Measurements from ENCODE around the gene SLC9A9.

SLC9A9 gene

DNA sequence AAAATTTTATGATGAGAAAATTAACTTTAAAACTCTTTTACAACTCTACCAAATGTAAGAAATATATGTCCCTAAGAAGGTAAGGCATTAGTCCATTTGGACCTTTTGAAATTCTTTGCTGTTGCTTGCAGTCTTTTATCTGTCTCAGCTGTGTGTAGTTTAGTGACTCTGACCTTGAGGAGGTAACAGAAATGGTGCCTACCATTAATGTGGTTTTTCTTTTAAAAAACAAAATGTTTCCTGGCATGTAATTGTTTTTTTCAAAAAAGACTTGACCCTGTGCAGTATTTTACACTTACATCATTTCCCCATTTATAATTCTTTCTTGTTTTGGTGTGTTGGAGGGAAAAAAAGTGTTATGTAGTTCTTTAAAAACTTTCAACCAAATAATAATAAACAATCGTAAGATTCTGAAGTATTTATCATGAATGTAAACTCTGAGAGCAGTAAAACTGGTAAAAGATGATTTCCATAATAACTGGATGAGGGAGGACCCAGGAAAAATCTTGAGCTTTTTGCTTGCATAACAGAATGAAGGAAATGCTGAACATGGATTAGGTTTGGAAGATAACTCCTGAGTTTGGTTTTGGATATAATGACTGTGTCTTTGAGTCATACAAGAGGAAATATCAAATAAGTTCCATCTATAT, 503.6 kb downstream of the SLC9A9 start:
- no peak for DNase-seq

DNA sequence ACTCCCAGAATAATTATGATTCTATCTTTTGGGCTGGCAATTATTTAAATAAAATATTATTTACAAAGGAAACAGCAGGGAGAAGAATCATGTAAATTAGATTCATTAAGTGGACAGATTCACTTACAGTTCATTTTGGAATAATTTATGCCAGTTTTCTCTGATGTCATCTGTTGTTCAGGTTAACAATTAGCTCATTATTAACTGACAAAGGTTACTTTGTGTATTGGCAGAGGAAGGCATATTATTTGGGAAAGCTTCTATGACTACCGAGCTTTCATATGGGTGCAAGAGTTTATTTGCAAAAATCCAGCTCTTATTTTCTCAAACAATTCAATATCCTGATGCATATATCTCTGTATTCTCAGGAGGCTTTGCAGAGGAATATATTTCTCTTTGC, 504.3 kb downstream of the SLC9A9 start:
- DNase-seq, result no peak

DNA sequence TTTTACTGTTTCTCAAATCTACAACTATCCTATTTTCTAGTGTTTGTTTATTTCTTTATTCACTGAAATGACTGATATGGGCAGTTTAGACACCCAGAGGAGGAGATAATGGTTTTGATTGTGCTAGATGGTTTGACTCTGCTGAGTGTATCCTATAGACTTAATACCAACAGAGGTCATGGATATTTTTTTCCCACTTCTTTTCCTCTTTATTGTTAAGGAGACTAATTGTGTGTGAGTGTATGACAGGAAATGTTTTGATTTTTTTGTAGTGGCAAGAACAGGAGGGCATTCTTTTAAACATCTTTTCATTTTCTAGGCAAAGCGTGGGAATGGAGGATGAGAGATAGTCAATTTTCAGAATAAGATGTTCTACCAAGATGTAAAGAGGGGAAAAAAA, 505.2 kb downstream of the SLC9A9 start:
- no peak for DNase-seq

DNA sequence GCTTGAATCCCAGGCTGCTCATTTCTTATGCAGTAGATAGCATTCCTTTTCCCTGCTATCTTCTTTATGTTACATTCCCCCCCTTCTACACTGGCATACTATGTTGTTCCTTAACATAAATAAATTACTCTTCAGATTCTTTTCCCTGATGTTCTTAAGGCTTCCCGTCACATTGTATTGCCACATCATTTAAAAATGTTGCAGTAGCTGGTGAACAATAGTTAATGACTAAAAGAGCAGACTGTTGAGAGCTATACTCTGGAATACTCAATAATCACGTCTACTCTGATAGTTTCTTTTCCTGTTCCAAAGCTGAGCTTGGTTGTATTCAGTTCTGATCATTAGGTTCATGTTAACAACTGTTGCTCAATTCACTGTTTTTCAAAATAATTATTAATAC, 508.8 kb downstream of the SLC9A9 start:
- DNase-seq, result no peak

DNA sequence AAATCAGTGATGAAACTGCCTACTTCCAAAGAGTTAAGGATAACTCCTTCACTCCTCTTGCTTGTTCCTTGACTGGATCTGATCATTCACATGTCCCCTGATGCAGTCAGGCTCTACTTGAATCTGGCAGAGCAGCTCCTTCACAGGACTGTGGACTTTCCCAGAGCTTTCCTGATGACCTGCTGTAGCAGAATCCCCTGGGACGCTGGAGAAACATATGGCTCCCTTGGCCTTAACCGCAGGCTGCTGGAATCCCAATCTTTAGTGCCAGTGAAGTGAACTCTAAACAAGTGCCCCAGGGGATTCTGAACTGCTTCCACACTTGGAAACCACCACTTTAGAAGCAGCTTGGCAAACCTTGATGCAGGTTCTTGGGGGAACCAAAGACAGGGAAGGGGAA, 510.9 kb downstream of the SLC9A9 start:
- no peak for DNase-seq

DNA sequence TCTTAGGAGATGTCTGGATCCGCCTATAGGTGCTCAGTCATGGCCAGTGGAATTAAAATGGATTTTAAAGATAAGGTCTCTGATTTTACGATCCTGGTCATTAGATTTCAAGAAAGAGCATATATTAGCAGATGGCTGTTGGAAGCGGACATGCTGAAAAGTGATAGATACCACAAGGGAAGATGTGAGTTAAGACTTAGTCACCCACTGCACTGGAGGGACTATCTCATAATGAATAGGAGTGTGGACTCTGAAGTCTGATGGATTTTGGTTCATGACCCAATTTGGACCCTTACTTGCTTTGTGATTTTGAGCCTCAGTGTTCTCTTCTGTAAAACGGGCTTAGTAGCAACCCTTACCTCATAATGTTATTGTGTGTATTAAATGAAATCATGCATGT, 514.0 kb downstream of the SLC9A9 start:
- DNase-seq, result no peak

DNA sequence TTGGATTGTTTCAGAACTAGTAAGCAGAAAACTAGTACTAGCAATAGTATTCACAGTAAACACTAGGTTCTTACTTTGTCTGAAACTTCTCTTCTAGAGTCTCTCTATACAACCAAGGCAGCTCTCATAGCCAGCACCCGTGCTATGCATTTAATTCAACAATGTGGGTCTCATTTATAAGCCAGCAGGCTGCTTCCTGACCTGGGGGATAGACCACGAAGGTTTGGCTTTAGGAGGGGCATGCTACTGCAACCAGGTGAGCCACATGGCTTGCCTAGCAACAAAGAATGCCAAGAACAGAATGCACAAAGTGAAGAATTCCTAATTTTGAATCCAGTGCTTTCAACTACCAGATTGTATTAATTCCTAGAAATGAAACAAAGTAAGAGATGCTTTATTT, 514.9 kb downstream of the SLC9A9 start:
- no peak for DNase-seq

DNA sequence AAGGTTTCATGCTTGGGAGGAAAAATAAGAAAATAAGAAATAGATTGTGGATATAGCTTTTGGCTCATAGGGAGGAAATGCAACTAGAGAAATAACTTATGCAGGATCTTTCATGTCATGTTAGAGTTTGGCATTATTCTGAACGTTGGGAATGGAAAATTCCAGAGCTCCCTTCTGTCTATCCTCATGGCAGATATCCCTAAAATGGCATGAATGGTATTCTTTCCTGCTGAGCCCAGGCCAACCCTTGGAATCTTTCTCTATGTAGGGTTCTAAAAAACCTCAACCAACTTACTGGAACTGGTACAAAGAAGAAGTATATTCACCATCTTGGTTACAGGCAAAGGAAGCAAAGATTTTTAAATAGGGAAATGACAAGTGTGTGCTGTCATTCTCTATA, 516.2 kb downstream of the SLC9A9 start:
- no peak for DNase-seq

DNA sequence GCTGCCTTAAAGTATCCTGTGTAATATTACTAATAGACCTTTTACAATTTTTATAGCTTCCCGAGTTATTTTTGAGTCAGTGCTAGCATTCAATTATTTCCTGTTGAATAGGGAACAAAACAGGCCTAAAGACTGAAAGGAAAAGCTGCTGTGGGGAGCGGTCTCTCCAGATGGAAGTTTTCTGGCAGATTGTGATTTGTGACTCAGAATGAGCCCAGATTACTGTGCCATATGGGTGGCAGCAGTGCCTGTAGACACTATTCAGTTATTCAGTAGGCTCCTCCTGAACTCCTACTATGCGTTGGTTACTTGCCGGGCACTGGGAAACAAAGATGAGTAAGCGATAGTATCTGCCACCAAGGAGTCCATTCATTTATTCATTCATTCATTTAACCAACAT, 516.9 kb downstream of the SLC9A9 start:
- DNase-seq, result no peak

DNA sequence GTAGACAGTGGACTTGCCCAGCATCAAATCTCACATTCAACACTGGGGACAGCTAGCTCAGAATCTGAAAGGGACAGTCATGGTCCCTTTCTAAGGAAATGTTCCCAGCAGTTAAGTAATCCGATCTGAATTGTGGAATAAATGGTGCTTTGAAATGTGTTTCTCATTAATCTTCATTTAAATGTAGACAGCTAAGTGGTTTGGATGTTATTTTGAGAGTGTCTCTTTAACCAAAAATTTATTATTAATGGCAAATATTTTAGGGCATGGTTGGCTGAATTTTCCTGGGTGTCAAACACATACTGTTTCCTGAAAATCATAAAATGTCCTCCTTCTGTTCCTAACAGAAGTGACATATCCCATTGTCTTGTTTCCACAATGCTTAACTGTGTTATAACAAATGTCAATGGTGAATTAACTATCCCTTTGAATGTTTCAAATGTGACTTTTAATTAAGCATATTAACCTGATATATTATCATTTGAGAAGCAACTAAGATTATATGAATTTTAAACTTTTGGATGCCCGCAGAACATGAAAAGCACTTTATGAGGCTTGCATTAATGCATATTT, 517.9 kb downstream of the SLC9A9 start:
- no peak for DNase-seq

DNA sequence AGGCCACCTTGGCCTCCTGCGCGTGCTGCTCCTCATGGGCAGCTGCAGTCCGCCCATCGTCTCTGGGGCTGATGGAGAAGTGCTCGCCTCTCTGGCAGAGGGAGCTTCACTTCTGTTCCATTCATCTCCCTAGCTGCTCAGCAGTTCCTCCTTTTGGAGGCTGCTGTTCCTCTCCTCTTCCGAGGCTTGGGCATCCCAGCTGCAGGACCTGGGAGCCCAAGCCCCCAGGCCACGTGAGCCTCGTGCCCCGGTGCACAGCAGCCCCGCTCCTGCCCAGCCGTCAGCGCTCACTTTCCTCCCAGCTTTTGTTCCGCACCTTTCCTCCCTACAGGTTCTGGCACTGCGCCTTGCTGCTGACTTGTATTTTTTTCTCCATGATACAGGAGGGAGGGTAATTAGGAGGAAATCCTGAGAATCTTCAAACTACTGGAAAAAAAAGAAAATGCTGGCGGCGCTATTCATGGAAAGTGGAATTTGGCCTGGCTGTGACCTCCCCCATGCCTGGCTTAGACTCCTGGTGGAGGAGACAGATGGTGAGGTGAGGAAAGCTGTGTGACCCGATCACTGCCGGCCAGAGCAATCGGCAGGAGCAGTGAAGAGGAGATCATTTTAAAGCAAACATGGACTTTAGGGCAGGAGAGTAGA, 518.6 kb downstream of the SLC9A9 start:
- no peak for DNase-seq

DNA sequence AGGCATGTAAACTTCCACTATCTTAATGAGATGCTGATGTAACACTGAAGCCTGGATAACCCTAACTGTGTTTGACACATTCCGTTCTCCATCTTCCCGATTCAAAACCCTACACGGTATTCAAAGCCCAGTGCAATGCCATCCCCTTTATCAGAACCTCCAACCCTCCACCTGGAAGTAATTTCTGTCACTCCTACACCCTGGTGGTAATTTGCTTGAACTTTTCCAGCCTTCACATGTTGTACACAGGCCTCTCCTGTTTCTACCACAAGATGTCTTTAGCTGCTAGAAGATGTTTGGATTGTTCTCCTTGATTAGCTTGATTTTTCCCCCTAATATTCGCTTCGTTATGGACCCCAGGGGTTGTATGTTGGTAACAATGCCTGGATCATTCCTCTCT, 519.8 kb downstream of the SLC9A9 start:
- DNase-seq, result peak; percentile 20

DNA sequence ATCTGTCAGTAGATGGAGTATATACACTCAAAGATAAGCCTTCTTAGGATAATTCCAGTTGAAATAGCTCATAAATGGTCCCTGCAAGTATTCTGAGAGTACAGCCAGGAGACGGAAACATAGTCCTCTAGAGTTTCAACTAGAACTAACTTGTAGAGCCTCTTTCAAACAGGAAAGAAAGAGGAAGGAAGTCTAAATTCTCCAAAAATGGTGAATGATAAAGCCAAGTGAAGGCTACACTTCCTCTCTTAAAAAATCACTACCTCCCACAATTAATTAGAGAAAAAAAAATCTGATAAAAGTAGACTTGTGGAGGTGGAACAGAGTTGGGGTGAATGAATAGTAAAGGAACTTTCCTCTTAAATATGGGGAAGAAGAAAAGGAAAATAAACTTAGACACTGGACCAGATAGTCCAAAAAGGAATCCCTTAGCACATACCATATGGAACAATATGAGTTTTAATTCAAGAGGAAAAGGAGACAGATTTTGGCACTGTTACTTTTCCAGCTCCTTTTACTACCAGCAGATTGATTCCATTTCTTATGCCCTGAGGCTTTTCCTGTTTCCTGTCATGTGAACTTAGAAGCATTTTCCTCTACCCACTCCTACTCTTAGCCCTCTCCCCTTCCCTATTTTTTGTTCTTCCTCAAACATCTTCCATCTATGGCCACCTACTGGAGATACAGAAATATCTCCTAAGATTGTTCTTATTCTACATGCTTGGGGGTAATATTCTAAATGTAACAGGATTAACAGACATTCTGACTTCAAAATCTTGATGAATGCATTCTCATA, 521.1 kb downstream of the SLC9A9 start:
- DNase-seq, result no peak

DNA sequence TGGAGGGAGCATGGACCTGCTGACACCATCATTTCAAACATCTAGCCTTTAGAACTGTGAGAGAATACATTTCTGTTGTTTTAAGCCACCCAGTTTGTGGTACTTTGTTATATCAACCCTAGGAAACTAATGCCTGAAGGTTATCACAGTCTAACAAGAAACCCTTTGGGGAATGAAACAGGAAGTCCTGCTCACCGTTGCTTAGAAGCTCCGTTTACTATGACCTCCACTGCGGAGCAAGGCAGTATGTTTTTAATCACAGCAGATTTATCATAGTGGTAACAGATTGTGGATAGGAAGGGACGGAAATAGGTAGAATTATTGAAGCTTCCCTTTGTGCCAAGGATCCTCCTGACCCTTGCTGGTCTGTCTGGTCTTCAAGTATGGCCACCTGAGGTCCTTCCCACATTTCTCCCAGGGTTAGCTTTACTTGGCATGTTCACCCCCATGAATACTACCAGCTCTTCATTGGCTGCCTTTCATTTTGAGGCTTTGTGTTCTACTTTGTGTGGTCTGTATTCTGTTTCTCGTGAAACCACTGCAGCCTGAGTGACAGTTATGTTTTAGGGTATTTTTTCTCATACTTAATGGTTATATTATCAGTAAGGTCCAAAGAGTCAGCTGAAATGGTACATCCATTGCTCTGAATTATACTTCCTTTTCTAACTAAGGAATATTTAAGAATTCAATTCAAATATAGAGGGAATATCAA, 527.1 kb downstream of the SLC9A9 start:
- DNase-seq, result no peak

DNA sequence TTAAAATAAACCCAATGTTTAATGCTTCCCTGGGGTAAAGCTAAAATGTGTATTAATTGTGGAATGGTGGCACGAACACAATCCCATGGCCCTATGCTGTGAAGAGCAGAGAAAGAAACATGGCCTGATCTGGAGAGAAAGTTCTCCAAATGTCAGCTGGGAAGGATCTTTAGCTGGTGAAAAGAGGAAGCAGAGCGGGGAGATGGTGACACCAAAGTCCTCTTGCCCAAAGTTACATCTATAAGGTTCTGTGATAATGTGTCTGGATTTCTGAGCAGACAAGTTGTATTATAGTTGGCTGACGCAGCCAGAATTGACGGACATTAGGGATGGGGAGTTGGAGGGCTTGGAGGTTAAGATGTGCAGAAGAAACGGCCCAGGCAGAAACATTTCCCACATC, 532.5 kb downstream of the SLC9A9 start:
- DNase-seq, result no peak

DNA sequence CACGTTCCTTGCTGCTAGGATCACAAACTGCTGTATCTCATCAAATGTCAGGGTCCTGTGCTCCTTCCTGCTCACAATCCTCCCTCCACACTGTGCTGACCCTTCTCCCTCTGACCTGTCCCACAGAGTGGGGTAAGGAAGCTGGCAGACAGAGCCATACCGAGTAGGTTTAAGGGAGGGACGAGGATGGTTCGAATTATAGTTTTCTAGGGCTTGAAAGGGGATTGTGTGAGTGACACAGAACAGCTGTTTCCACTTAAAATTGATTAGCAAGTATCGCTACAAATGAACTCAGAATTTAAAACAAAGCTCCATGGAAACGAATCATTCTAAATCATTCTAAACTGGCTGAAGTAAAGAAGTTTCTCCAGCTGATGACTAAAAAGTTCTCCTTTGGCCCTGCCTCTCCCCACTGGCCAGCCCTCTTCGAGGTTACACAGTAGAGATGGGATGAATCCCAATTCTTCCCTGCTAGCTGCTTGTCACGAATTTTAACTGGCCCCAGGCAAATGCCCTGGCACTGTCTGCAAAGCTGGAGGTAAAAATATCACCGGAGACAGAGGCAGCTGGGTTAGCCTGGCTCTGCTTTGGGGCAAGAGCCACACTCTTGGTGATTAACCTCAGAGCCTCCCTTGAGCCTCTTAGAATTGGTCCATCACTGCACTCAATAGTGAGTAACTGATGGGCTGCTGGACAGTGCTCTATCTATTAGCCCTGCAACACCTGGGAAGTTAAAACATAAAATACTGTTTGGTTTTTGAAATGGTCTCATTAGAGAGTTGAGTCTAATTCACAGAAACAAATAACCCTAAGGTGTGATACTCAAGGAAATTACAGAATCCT, 533.8 kb downstream of the SLC9A9 start:
- no peak for DNase-seq

DNA sequence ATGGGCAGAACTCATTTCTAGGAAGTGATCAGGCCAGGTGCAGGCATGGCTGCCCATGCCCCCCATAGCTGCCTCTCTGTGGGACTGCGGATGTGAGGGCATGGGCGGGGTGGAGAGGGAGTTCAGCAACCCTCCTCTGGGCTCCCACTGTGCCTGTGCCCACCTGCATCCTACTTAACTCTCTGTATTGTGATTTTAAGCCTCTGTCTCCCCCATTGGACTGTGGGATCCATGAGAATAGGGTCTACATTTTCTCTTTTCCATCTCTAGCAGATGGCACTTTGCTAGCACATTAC, 534.4 kb downstream of the SLC9A9 start:
- no peak for DNase-seq

DNA sequence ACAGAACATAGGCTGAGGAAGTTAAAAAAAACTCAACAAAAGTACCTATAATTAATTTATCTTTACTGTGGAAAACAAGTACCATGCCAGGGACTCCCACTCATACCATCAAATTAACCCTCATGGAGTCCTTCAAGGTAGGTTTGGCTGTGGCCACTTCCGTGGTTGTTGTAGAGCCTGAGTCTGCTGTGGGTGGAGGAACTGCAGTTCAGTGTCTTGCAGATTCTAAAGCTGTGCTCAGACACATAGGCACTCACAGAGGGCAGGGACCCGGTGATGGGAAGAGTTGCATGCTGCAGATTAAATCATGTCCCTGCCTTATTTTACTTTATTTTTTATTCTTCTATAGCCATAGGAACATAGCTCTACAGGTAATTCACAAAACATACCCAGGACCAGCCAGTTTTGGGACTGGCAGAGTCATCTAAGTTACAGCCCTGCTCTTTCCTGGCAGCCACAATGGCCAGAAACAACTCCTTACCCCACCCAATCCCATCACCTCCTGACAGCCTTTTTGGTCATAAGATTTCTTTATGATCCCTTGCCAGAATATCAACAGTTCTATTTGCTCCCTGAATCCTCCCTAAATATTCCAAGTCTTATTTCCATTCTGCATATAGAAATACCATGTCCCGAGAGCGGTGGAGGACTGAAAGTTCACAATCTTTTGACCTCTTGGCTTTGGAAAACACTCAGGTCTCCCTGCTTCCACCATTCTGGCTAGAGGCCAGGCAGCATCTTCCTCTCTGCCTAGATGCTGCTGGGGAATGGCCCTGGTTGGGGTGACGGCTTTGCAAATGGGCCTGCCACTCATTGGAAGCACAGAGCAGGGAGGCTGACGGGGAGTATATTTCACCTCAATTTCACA, 535.0 kb downstream of the SLC9A9 start:
- no peak for DNase-seq

DNA sequence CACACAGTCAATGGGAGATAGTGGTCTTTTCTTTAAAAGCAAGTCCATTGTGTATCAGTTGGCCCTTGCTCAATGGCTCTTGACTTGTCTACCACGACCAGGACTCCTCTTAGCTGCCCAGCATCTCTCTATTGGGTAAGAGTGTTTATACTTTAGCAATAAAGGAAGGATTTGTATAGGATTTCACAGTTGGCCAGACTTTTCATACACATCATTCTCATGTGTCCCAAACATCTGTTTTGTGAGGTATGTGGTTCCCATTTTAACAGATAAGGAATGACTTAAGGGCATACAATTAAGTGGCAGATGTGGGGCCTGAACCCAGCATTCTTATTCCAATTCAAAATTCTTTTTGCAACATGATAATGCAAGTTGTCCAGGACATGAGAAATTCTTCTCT, 537.2 kb downstream of the SLC9A9 start:
- peak; percentile 21 for DNase-seq

DNA sequence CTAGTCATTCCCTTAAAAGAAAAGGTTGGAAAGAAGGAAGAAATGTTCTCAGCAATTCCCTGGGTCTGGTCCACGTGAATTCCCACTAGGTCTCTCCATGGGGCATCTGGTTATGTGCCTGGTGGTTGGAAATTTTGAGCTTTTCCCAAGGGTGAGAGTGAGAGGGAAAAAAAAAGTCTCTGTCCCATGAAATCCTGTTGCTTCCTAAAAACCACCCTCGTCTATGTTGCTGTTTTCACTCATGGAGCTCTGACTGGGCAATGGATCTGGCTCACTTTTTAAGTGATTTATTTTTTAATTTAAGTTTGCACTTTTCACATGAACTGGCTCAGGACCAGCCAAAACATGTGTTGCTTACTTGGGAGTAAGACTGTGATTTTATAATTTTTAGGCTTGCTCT, 538.6 kb downstream of the SLC9A9 start:
- DNase-seq, result no peak

DNA sequence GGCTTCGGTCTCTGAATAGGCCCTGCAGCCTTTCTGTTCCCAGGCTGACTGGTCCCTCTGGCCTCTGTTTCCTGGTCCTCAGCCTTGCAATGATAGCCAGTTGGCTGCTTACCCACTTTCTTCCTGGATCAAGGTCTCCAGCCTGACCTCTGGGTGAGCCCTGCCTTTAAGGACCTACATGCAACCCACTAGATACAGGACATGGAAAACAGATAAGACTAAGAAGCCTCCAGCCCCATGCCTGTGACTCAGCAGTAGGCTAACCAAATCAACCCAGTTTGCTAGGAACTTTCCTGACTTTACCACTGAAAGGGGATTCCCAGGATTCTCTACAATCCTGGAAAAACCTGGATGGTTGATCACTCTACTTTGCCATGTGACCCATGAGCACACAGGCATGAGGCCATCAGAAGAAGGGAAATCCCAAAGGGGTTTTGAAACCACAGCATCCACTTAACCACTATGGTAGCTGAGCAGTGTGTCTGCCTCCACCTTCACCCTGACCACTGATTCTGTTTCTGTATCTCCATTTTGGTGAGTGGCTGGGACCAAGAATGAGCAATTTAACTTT, 540.6 kb downstream of the SLC9A9 start:
- peak; percentile 91 for DNase-seq

All from hematopoietic multipotent progenitor cell treated with erythropoietin and hydrocortisone succinate and interleukin-3 and kit ligand, for 8 days (in vitro differentiated cells).